ENCODE data around the gene CCDC18. TPM values are rescaled to one million over a fixed set of nuclear protein-coding genes. Genes with fewer than 3 reads are reported as not detected.
"Not testable (repeated sequence)": the region's sequence is repeated elsewhere in the genome, so short reads cannot be mapped to it uniquely, and the experiment has no call there.

CCDC18 gene
- total RNA-seq, 1 donor from 2014 or later: 8.6 TPM

DNA sequence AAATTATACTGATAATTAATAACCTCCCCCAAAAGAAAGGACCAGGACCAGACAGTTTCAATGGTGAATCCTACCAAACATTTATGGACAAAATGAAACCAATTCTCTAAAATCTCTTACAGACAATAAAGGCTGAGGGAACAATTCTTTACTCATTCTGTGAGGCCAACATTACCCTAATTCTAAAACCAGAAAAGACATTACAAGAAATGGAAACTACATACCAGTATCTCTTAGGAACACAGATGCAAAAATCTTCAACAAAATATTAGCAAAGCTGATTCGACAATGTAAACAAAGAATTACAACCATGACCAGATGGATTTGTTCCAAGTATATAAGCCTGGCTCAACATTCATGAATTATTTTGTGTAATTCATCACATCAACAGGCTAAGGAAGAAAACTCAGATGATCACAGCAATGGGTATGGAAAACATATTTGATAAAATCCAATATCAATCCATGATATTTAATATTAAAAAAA, 8.9 kb upstream of the CCDC18 start:
- DNase-seq: no peak

DNA sequence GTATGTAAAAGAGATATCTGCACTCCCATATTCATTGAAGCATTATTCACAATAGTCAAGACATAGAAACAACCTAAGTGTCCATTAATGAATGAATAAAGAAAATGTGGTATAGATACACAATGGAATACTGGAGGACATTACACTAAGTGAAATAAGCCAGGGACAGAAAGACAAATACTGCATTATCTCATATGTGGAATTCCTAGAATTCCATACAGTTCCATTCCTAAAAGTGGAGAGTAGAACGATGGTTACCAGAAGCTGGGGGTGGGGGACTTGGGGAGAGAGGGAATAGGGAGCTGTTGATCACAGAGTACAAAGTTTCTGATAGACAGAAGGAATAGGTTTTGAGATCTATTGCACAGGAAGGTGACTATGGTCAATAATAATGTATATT, 7.7 kb upstream of the CCDC18 start:
- DNase-seq: no peak

DNA sequence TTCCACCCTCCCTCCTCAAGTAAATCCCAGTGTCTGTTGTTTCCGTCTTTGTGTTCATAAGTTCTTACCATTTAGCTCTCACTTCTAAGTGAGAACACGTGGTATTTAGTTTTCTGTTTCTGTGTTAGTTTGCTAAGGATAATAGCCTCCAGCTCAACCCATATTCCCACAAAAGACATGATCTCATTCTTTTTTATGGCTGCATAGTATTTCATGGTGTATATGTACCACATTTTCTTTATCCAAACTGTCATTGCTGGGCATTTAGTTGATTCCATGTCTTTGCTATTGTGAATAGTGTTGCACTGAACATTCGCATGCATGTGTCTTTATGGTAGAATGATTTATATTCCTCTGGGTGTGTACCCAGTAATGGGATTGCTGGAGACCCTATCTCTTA, 5.9 kb upstream of the CCDC18 start:
- DNase-seq: not testable (repeated sequence)

DNA sequence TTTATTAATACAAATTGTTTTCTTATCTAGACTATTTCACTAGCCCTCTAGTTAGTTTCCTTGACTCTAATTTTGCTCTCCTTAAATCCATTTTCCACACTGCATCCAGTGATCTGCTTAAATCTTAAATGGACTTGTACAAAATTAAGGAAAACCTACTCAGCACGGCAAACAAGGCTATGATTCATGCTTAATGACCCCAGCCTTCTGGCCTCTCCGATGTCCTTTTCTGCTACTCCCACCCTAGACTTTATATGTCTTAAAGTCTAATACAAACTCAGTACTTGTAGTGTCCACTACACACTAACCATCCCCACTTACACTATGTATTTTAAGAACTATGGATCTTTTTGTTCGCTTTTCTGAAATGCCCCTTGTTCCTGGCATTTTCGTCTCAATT, 2.5 kb upstream of the CCDC18 start:
- DNase-seq: no peak

DNA sequence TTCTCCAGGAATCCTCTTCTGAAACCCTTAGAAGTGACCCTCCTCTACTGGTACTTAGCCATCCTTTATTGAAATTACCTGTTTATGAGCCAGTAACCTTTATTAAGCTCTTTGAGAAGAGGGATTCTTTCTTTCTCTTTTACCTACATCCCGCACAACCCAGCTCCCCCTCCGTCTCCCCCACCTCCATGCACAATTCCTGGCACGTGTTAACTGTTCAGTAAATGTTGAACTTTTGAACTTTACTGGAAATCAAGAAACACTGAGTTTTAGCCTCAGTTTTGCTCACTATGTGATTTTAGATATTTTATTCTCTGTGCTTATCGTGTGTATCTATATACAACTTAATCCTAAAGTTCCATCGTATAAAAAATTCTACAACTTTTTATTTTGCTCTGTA, 2.1 kb upstream of the CCDC18 start:
- DNase-seq: no peak

DNA sequence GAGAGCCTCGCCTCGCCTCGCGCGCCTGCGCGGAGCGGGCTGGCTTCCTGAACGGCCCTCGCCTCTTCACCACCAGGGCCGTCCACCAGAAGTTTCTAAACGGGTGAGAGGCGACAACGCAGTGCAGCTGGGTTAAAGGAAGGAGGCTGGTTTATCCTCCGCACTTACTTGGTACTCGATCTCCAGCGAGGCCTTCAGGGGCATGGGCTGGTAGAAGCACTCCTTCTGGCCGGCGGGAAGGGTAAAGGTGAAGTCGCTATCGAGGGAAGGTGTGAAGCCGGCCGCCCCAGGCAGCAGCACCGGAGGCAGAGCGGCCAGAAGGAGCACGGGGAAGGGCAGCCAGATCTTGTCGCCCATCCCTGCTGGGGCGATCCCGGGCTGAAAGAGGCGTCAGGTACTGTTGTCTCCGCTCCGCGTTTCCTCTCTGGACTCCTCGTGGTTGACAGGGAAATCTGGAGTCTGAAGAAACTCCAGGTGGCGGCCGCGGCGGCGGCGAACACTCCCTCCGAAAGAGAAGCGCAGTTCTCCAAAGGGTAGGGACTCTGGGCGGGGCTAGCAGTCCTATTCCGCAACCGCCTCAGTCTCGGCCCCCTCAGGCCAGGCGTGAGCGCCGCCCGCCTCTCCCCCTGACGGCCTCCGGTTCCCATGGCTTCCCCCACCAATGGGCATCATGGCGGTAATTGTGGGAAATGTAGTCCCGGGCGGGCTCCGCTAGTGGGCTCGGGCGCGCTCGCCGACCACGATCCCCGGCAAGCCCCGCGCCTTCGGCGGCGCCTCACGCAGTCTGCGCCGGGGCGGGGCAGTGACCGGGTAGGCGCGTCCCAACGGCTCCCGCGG, 420 bp upstream of the CCDC18 start, which contains the start of gene TMED5:
Gene TMED5, minus strand, starts transcription at position 528 of the 837 bp plus-strand sequence. Its CDS starts 171 bp downstream, at position 357.
- peak; percentile 98 for DNase-seq

DNA sequence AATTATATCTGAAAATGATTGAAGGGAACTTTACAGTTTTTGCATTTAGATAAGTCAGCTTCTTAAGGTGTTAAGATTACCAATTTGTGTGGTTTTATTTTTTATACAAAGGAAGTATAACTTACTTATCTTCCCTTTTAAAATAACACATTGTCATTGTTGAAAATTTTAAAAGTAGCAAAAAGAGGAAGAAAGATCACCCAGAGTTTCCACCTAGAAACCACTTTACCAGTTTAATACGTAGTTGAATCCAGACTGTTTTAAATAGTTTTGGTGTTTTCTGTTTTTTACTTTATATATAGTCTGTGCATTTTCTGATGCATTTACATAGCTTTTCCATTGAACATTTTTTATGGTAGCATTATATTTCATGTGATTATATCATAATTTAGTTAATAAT, 6.1 kb downstream of the CCDC18 start:
- DNase-seq: no peak

DNA sequence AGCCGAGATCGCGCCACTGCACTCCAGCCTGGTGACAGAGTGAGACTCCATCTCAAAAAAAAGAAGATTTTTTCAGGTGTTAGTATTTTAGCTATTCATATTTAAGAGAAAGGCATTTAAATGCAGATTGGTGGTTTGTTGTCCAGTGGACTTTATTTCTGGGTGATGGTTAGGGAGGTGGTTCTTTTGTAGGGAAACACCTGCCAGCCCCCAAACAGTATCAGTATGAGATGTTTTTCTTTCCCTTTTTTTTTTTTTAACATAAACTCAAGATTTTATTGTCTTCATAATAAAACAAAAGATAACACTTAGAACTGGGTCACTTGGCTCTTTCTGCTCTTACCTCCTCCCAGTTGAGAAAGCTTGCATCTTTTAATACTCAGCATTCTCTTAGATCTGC, 9.9 kb downstream of the CCDC18 start:
- DNase-seq: no peak

DNA sequence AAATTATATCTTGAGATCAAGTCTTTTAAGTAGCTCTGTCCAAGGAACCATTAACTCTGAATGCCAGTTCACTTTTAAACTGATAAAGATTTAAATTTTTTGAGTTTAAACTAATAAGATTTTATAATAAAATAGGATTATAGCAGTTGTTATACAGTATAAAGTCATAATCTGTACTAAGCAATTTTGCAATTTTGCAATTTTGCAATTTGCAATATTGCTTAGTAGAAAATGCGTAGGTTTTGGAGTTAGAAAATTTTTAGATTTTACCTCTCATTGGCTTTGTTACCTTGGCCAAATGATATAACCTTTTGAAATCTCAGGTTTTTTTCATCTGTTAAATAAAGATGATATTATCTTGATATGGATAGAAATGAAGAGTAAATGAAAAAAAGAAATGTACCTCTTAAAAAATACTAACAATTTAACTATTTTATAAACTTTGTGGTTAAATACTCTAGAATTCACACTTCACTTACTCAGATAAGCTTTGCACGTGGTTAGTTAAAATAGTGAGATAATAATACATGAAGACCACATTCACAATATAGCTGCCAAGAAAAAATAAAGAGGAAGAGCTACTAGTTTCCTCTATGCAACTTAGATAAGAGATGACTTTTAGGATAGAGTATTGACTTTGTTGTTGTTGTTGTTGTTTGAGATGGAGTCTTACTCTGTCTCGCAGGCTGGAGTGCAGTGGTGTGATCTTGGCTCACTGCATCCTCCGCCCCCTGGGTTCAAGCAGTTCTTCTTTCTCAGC, 13.9 kb downstream of the CCDC18 start:
- no peak for DNase-seq

DNA sequence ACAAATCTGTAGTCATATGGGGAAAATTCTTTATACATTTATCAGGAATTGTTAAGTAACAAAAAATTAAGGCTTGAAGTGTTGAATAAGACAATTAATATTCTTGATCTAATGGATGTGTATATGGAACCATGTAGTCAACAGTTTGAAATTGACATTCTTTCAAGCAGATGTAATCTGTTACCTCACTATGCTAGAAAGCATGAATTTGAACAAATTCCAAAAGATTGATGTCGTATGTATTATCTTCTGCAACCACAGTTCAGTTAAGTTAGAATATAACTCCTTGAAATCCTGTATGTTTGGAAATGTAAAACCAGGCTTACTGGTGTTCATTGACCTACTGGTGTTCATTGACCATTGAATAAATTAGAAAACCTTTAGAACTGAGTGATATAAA, 16.1 kb downstream of the CCDC18 start:
- DNase-seq: no peak

DNA sequence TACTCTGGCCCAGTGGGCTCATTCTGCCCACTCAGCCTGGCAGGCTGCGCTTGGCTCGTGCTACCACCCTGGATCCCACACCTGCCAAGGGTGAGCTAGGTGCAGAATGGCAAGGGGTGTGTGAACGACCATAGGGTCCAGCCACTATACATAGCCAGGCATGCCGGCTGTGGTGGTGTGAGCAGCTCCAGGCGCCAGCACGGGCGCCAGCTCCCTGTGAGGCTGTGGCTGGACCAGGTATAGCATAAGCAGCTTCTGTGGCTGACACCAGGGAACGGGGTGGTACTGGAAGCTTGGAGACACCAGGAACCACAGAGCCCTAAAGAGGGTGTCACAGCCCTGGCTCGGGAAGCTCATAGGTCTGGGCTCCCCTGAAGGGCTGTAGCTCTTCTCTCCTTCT, 18.6 kb downstream of the CCDC18 start:
- no peak for DNase-seq

DNA sequence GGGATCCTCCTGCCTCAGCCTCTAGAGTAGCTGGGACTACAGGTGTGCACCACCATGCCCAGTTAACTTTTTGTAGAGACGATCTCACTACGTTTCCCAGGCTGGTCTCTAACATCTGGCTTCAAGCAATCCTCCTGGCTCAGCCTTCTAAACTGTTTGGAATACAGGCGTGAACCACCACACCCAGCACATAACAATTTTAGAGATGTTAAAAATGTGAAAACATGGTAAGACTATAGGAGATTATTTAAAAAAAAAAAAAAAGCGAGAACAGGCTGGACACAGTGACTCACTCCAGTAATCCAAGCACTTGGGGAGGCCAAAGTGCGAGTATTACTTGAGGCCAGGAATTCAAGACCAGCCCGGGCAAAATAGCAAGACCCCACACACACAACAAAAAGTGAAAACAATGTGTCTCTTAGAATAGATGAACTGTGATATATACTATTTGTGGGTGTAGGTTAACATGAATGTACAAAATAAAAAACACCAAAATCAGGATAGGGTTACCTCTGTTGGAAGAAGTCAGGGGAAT, 19.6 kb downstream of the CCDC18 start:
- no peak for DNase-seq

DNA sequence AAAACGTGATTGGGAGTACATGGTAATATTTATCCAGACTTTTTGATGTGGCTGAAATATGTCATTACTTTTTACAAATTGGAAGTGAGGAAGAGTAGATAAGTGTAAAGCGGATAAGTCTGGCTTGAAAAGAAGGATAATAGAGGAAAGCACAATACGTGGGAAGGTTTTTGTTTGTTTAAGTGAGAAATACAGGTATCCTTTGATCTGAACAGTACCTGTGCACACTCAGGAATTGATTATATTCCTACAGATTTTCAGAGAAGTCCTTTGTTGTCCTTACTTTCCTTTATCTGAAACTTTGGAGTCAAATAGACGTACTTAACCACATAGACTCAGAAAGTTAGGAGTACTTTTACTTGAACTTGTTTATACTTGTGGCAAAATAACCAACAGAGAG, 20.2 kb downstream of the CCDC18 start:
- DNase-seq: no peak

DNA sequence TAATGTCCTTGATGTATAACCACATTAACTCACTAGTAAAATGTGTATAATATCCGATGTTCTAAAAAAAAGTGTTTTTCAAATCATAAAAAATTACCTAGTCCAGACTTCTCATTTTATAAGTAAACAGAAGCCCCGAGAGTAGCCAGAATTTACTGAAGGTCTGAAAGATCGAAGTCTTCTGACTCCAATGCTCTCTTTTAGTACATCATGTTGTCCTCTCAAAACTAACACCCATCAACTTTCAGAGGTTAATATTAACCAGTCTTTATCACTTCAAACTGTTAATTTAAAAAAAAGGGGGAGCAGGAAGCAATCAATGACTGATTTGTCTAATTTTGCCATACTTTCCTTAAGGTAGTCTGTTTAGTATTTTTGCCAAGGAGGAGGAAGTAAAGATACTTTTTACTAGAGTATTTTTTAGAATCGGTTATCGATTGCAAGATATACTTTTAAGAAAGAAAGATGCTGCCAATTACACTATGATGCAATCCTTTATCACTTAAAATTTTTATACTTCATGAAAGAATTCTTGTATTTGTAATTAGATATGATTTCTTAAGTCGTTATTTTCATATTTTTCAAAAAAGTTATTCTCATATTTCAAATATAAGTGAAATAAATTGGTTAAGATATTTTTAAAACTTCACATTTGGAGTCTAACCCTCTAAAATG, 25.5 kb downstream of the CCDC18 start:
- DNase-seq: no peak

DNA sequence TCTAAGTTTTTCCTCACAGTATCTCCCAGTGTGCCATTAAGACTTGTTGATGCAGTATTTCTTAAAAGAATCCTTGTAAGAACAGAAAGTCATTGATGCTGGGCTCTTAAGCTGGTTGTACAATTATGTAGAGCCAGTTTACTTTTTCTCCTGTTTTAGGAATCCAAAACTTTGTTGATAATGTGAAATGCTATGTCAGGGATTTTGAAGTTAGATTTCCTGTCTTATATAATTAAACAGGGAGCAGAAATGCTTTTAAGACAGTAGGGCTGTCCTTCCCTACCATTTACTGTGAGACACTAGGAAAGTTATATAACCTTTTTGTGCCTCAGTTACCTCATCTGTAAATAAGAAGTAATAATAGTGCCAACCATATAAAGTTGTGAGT, 26.0 kb downstream of the CCDC18 start:
- no peak for DNase-seq

DNA sequence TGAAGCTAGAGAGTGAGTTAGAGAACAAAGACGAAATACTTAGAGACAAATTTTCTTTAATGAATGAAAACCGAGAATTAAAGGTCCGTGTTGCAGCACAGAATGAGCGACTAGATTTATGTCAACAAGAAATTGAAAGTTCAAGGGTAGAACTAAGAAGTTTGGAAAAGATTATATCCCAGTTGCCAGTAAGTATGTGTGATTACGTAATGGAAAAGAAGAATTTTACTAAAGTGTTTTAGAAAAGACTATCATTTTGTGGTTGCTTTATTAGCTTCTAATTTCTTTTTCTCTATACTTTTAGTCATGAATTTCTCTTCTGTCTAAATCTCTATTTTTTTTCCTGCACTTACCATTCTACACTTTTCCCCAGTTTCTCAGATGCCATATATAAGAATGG, 26.7 kb downstream of the CCDC18 start:
- DNase-seq: no peak

DNA sequence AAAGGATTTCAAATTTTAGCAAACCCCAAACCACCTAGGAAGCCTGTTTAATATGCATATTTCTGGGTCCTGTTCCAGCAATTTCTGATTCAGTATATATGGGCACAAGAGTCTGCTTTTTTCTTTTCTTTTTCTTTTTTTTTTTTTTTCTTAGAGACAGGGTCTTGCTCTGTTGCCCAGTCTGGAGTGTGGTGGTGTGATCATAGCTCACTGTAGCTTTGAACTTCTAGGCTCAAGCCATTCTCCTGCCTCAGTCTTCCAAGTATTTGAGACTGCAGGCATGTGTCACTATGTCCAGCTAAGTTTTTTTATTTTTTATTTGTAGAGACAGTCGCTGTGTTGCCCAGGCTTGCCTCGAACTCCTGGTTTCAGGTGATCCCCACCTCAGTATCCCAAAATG, 34.8 kb downstream of the CCDC18 start:
- DNase-seq: no peak

DNA sequence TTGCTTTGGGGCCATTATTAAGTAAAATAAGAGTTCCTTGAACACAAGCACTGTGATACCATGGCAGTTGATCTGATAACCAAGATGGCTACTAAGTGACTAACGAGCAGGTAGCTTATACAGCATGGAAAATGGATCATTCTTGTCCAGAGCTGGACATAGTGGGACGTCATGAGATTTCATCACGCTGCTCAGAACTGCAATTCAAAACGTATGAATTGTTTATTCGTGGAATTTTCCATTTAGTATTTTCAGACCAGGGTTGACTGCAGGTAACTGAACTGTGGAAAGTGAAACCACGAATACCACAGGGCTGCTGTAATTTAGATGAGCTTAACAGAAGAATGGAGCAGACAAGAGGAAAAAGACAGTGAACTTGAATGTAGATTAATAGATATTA, 38.9 kb downstream of the CCDC18 start:
- DNase-seq: no peak

DNA sequence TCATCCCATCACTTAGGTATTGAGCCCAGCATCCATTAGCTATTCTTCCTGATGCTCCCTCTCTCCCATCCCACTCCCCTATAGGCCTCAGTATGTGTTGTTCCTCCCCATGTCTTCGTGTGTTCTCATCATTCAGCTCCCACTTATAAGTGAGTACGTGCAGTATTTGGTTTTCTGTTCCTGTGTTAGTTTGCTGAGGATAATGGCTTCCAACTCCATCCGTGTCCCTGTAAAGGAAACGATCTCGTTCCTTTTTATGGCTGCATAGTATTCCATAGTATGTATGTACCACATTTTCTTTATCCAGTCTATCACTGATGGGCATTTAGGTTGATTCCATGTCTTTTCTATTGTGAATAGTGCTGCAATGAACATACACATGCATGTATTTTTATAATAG, 40.2 kb downstream of the CCDC18 start:
- DNase-seq: not testable (repeated sequence)

DNA sequence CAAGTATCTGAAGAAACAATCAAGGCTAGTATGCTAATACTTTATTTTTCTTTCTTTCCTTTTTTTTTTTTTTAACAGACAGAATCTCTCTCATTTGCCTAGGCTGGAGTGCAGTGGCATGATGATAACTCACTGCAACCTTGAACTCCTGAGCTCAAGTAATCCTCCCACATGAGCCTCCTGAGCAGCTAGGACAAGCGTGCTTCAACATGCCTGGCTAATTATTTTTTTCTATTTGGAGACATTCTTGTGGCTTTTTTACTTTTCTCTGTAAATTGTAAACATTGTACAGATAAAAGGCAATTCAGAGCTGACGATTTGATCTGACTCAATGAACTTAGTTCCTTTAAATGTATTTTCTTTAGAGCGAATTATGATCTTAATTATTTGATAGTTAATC, 41.4 kb downstream of the CCDC18 start:
- DNase-seq: no peak

DNA sequence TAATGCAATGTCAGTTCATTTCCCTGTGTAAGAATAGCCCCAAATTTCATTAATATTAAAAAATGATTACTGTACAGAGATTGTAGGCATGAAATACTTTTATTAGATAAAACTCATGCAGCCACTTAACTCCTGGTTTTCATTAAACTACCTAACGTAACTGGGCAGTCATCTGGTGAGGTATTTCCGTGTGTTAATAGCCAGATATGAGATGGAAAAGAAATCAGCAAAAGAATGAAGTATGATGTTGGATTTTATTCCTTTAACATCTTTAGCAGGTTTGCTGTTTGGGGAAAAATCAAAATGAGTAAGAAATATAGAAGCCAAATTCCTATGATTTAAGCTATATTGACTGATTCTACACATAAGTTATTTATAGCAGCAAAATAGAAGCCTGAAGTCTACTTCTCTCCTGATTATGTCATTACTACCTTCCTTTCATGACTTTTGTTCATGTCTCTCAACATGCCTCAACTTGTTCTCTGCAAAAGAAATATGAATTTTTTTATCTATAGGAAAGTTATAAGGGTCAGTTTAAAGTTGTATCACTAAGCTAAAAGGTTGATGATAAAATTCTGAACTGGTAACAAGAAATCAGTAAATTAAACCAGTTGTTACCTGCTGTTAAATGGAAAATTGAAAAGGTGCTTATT, 42.6 kb downstream of the CCDC18 start:
- DNase-seq: no peak

DNA sequence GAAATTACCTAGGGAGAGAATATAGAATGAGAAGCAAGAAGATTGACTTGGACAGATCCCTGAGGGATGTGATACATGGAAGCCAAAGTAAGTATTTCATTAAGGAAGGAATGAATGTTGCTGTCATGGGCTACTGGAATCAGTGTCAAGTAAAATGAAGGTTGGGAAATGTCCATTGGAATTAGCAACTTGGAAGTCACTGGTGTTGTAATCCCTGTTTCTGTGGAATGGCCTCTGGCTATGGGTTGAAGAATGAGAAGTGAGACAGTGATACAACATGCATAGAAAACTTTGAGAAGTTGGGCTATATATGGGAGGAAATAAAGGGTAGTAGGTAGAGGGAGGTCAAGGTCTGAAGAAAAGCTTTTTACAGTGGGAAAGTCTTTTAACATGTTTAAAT, 54.7 kb downstream of the CCDC18 start:
- no peak for DNase-seq
